WERI-Rb-1 (cell line): ENCODE measurements around the gene RBM43.
"Not testable (repeated sequence)": the region's sequence is repeated elsewhere in the genome, so short reads cannot be mapped to it uniquely, and the experiment has no call there.

Experiments used
- DNase-seq: peaks from one replicate; pipeline ENCODE4 v3.0.0-alpha.2; 2020
- H3K27ac ChIP-seq: fragments of 250-450 bp; sonication (Bioruptor Pico); 2 replicates; pipeline ENCODE4 v1.5.1; 2020; ENCODE audit warnings: mild to moderate bottlenecking, moderate library complexity
- H3K27me3 ChIP-seq: fragments of 250-450 bp; sonication (Bioruptor Pico); 2 replicates; pipeline ENCODE4 v1.5.1; 2021; ENCODE audit warnings: mild to moderate bottlenecking, low read depth, moderate library complexity; ENCODE audit not compliant: insufficient read depth, severe bottlenecking
- H3K36me3 ChIP-seq: fragments of 250-450 bp; sonication (Bioruptor Pico); 2 replicates; pipeline ENCODE4 v1.5.1; 2020; ENCODE audit warnings: mild to moderate bottlenecking, moderate library complexity
- H3K4me3 ChIP-seq: 2 replicates; pipeline ENCODE4 v1.5.1; 2011; ENCODE audit warnings: low read depth, mild to moderate bottlenecking, control low read depth, low read length
- H3K9me3 ChIP-seq: fragments of 250-450 bp; sonication (Bioruptor Pico); 2 replicates; pipeline ENCODE4 v1.5.1; 2021; ENCODE audit warnings: mild to moderate bottlenecking, moderate library complexity; ENCODE audit not compliant: severe bottlenecking
- CTCF ChIP-seq: IDR thresholded peaks from 2 replicates; pipeline ENCODE4 v1.5.1; 2011; ENCODE audit warnings: low read depth, mild to moderate bottlenecking, control low read depth, inconsistent platforms, low read length

RBM43 gene

GRCh38 chr2:151299920-151300539 is 38.4 kb upstream of the RBM43 start:
- H3K36me3 ChIP-seq, result no peaks in the 10 kb centered on the region
- no peak overlapping the region for H3K4me3 ChIP-seq
- no peaks in the 10 kb centered on the region for H3K9me3 ChIP-seq
- no peaks in the 10 kb centered on the region for H3K27me3 ChIP-seq
- no peak for TF ChIP-seq CTCF
- DNase-seq, result no peak
- H3K27ac ChIP-seq, result no peak overlapping the region

- no peaks in the 10 kb centered on the region for H3K9me3 ChIP-seq
- H3K36me3 ChIP-seq, result no peaks in the 10 kb centered on the region
- H3K27ac ChIP-seq, result no peak overlapping the region
- no peak for TF ChIP-seq CTCF
- no peaks in the 10 kb centered on the region for H3K27me3 ChIP-seq
- no peak for DNase-seq
- no peak overlapping the region for H3K4me3 ChIP-seq
Measured at GRCh38 chr2:151297882-151298281, 36.2 kb upstream of the RBM43 start.

GRCh38 chr2:151295926-151296325 is 34.3 kb upstream of the RBM43 start:
- not testable (repeated sequence) for DNase-seq, H3K36me3 ChIP-seq, H3K4me3 ChIP-seq, H3K9me3 ChIP-seq, H3K27me3 ChIP-seq, H3K27ac ChIP-seq

- Histone ChIP-seq H3K4me3 (no peak overlapping the region), H3K27me3 (no peaks in the 10 kb centered on the region), H3K9me3 (no peaks in the 10 kb centered on the region), H3K27ac (no peak overlapping the region), H3K36me3 (no peaks in the 10 kb centered on the region)
- DNase-seq, result no peak
- no peak for TF ChIP-seq CTCF
Measured at GRCh38 chr2:151292546-151292945, 30.9 kb upstream of the RBM43 start.

- DNase-seq, result no peak
- TF ChIP-seq CTCF, result no peak
- Histone ChIP-seq H3K27me3 (no peaks in the 10 kb centered on the region), H3K36me3 (no peaks in the 10 kb centered on the region), H3K27ac (no peak overlapping the region), H3K9me3 (no peaks in the 10 kb centered on the region), H3K4me3 (no peak overlapping the region)
Measured at GRCh38 chr2:151292141-151292540, 30.5 kb upstream of the RBM43 start.

GRCh38 chr2:151291224-151291623 is 29.6 kb upstream of the RBM43 start:
- Histone ChIP-seq H3K27me3 (no peaks in the 10 kb centered on the region), H3K9me3 (no peaks in the 10 kb centered on the region), H3K4me3 (no peak overlapping the region), H3K27ac (no peak overlapping the region), H3K36me3 (no peaks in the 10 kb centered on the region)
- no peak for DNase-seq
- TF ChIP-seq CTCF, result no peak
